Left forelimb (tissue), 1 donor: ENCODE data around the gene POTEI.
"Not testable (repeated sequence)": the region's sequence is repeated elsewhere in the genome, so short reads cannot be mapped to it uniquely, and the experiment has no call there.

Source experiments
- DNase-seq: peaks from one replicate; pipeline ENCODE4 v3.0.0-alpha.2; 2018; ENCODE audit warnings: low spot score

The POTEI gene

GRCh38 chr2:130455413-130455812, 53.7 kb downstream of the POTEI start:
- not testable (repeated sequence) for DNase-seq

GRCh38 chr2:130454712-130455083, 54.4 kb downstream of the POTEI start:
- not testable (repeated sequence) for DNase-seq

GRCh38 chr2:130453955-130454711, 55.0 kb downstream of the POTEI start:
- not testable (repeated sequence) for DNase-seq

GRCh38 chr2:130452897-130453296, 56.2 kb downstream of the POTEI start:
- DNase-seq: not testable (repeated sequence)

GRCh38 chr2:130451823-130452222, 57.3 kb downstream of the POTEI start:
- DNase-seq: not testable (repeated sequence)

GRCh38 chr2:130451278-130451677, 57.9 kb downstream of the POTEI start:
- DNase-seq: not testable (repeated sequence)

GRCh38 chr2:130450366-130450765, 58.8 kb downstream of the POTEI start:
- DNase-seq: not testable (repeated sequence)

GRCh38 chr2:130427631-130428030, 81.5 kb downstream of the POTEI start:
- not testable (repeated sequence) for DNase-seq

- not testable (repeated sequence) for DNase-seq
These were observed 90.3 kb downstream of the POTEI start for GRCh38 chr2:130418845-130419244.

GRCh38 chr2:130416693-130417092, 92.4 kb downstream of the POTEI start:
- not testable (repeated sequence) for DNase-seq
